Neuronal stem cell (in vitro differentiated cells): Measurements from ENCODE around the gene CARHSP1.

Experiments used
- DNase-seq: peaks from one replicate; pipeline ENCODE4 v3.0.0-alpha.2; 2013; ENCODE audit warnings: low spot score
- H2AFZ ChIP-seq: one replicate; pipeline ENCODE4 v1.6.1; 2013; ENCODE audit warnings: mild to moderate bottlenecking, low read length, inconsistent platforms
- H2AK5ac ChIP-seq: 2 replicates; pipeline ENCODE4 v1.6.1; 2013; ENCODE audit warnings: low read depth, mild to moderate bottlenecking, inconsistent platforms, low read length, moderate library complexity, mixed read lengths
- H2BK120ac ChIP-seq: 2 replicates; pipeline ENCODE4 v1.6.1; 2013; ENCODE audit warnings: low read depth, mild to moderate bottlenecking, inconsistent platforms, low read length, moderate library complexity, mixed read lengths
- H2BK12ac ChIP-seq: one replicate; pipeline ENCODE4 v1.6.1; 2013; ENCODE audit warnings: low read length, inconsistent platforms
- H2BK15ac ChIP-seq: 2 replicates; pipeline ENCODE4 v1.6.1; 2013; ENCODE audit warnings: mild to moderate bottlenecking, low read length, inconsistent platforms, mixed read lengths
- H2BK5ac ChIP-seq: one replicate; pipeline ENCODE4 v1.6.1; 2013; ENCODE audit warnings: inconsistent platforms, mild to moderate bottlenecking, low read length, moderate library complexity
- H3K14ac ChIP-seq: one replicate; pipeline ENCODE4 v1.6.1; 2013; ENCODE audit warnings: low read length, inconsistent platforms
- H3K18ac ChIP-seq: 2 replicates; pipeline ENCODE4 v1.6.1; 2013; ENCODE audit warnings: low read length, inconsistent platforms
- H3K23ac ChIP-seq: 2 replicates; pipeline ENCODE4 v1.6.1; 2013; ENCODE audit warnings: low read depth, mild to moderate bottlenecking, mixed read lengths, low read length, inconsistent platforms; ENCODE audit not compliant: poor library complexity
- H3K27ac ChIP-seq: replicated peaks from 3 replicates; pipeline ENCODE4 v1.5.1; 2013; ENCODE audit warnings: low read length, inconsistent platforms
- H3K27me3 ChIP-seq, 3 experiments: 2 replicates each; pipeline ENCODE4 v1.6.1; 2013; ENCODE audit warnings: low read length in 3 of 3, mild to moderate bottlenecking in 2 of 3, inconsistent platforms in 1 of 3, low read depth in 1 of 3, mixed read lengths in 1 of 3, moderate library complexity in 1 of 3; ENCODE audit not compliant: control insufficient read depth in 3 of 3, insufficient read depth in 3 of 3
- H3K36me3 ChIP-seq, 2 donors: replicated peaks in 1 of 2; 2 replicates each; pipeline ENCODE4 v1.6.1; 2013; ENCODE audit warnings: low read length in 2 of 2; ENCODE audit not compliant: control insufficient read depth in 2 of 2, insufficient read depth in 2 of 2
- H3K4ac ChIP-seq: 2 replicates; pipeline ENCODE4 v1.6.1; 2013; ENCODE audit warnings: inconsistent platforms, mild to moderate bottlenecking, low read length, moderate library complexity
- H3K4me1 ChIP-seq, 2 donors: 1 replicate in 1 of 2; 2 replicates in 1 of 2; pipeline ENCODE4 v1.6.1; 2013; ENCODE audit warnings: low read length in 2 of 2, low read depth in 1 of 2; ENCODE audit not compliant: control insufficient read depth in 2 of 2, insufficient read depth in 1 of 2
- H3K4me2 ChIP-seq: one replicate; pipeline ENCODE4 v1.6.1; 2013; ENCODE audit warnings: mild to moderate bottlenecking, low read length, inconsistent platforms; ENCODE audit not compliant: insufficient read depth, poor library complexity, severe bottlenecking
- H3K4me3 ChIP-seq, 2 donors: 2 replicates each; pipeline ENCODE4 v1.5.1; 2013; ENCODE audit warnings: low read length in 2 of 2, mild to moderate bottlenecking in 2 of 2, inconsistent platforms in 1 of 2, moderate library complexity in 1 of 2
- H3K79me1 ChIP-seq: one replicate; pipeline ENCODE4 v1.6.1; 2013; ENCODE audit warnings: low read depth, mild to moderate bottlenecking, inconsistent platforms, low read length, moderate library complexity
- H3K9ac ChIP-seq: one replicate; pipeline ENCODE4 v1.6.1; 2013; ENCODE audit warnings: mild to moderate bottlenecking, low read depth, low read length, inconsistent platforms; ENCODE audit not compliant: poor library complexity
- H3K9me3 ChIP-seq, 2 donors: replicated peaks in 1 of 2; 2 replicates each; pipeline versions ENCODE3 to v1.6.1; 2013; ENCODE audit warnings: low read length in 2 of 2, mild to moderate bottlenecking in 2 of 2, inconsistent platforms in 1 of 2, low read depth in 1 of 2, mixed read lengths in 1 of 2, moderate library complexity in 1 of 2; ENCODE audit not compliant: control insufficient read depth in 2 of 2, insufficient read depth in 1 of 2
- H4K8ac ChIP-seq: one replicate; pipeline ENCODE4 v1.6.1; 2013; ENCODE audit warnings: low read depth, mild to moderate bottlenecking, inconsistent platforms, low read length, moderate library complexity
- H4K91ac ChIP-seq: one replicate; pipeline ENCODE4 v1.6.1; 2013; ENCODE audit warnings: low read length, low read depth, mild to moderate bottlenecking, inconsistent platforms; ENCODE audit not compliant: poor library complexity
- WGBS, 2 donors: extraction: QIAGEN DNeasy Blood & Tissue Kit; methylation state at CpG; one replicate each; pipeline ENCODE4 v1.1.7; 2013; ENCODE audit warnings: missing lambda C conversion rate in 2 of 2, mixed read lengths in 1 of 2; ENCODE audit not compliant: insufficient read length in 2 of 2, insufficient replicate concordance in 1 of 2; ENCODE audit errors: extremely low coverage in 2 of 2; 5-methylcytosine and 5-hydroxymethylcytosine counted together

The CARHSP1 gene

GRCh38 chr16:8898660-8899318, 30.0 kb upstream of the CARHSP1 start:
- no CpG with 5 or more reads among the region's 3 CpGs for WGBS, 2 donors
- no peak overlapping the region for H3K4me3 ChIP-seq
- no peak overlapping the region for H4K91ac ChIP-seq
- no peaks in the 10 kb centered on the region for H3K9me3 ChIP-seq
- H2AK5ac ChIP-seq = no peak overlapping the region
- no peak overlapping the region for H2AFZ ChIP-seq
- no peak overlapping the region for H2BK15ac ChIP-seq
- H3K36me3 ChIP-seq = peaks cover 55 to 99% of the 10 kb centered on the region in 2 donors
- peaks cover 0 to 2% of the 10 kb centered on the region in 2 donors for H3K4me1 ChIP-seq
- H3K27me3 ChIP-seq = no peaks in the 10 kb centered on the region
- H4K8ac ChIP-seq = no peak overlapping the region
- no peak for DNase-seq
- no peak overlapping the region for H3K27ac ChIP-seq
- H3K23ac ChIP-seq = no peak overlapping the region
- no peak overlapping the region for H3K9ac ChIP-seq
- H3K79me1 ChIP-seq = no peaks in the 10 kb centered on the region
- no peak overlapping the region for H2BK5ac ChIP-seq
- no peak overlapping the region for H3K14ac ChIP-seq
- no peak overlapping the region for H3K4ac ChIP-seq
- no peak overlapping the region for H2BK120ac ChIP-seq
- H3K18ac ChIP-seq = no peak overlapping the region
- H2BK12ac ChIP-seq = no peak overlapping the region
- no peak overlapping the region for H3K4me2 ChIP-seq

- H2AK5ac ChIP-seq = no peak overlapping the region
- H3K4me3 ChIP-seq = no peak overlapping the region
- H3K14ac ChIP-seq = no peak overlapping the region
- H3K36me3 ChIP-seq = peaks cover 55 to 99% of the 10 kb centered on the region in 2 donors
- no peak overlapping the region for H2BK5ac ChIP-seq
- no peak overlapping the region for H3K4me2 ChIP-seq
- H4K8ac ChIP-seq = no peak overlapping the region
- H3K23ac ChIP-seq = no peak overlapping the region
- no peak overlapping the region for H2BK15ac ChIP-seq
- no peak overlapping the region for H2AFZ ChIP-seq
- no peak overlapping the region for H3K27ac ChIP-seq
- peaks cover 6 to 8% of the 10 kb centered on the region in 2 donors for H3K4me1 ChIP-seq
- H3K18ac ChIP-seq = no peak overlapping the region
- WGBS, 2 donors = no CpG with 5 or more reads among the region's 21 CpGs
- H3K4ac ChIP-seq = no peak overlapping the region
- H3K79me1 ChIP-seq = no peaks in the 10 kb centered on the region
- no peaks in the 10 kb centered on the region for H3K9me3 ChIP-seq
- H3K9ac ChIP-seq = no peak overlapping the region
- no peak for DNase-seq
- H2BK12ac ChIP-seq = no peak overlapping the region
- H4K91ac ChIP-seq = no peak overlapping the region
- no peaks in the 10 kb centered on the region for H3K27me3 ChIP-seq
- H2BK120ac ChIP-seq = no peak overlapping the region
Measured at GRCh38 chr16:8894736-8895334, 26.0 kb upstream of the CARHSP1 start.

GRCh38 chr16:8893976-8894690, 25.3 kb upstream of the CARHSP1 start:
- H4K8ac ChIP-seq = no peak overlapping the region
- H3K27me3 ChIP-seq = no peaks in the 10 kb centered on the region

GRCh38 chr16:8893426-8893825, 24.6 kb upstream of the CARHSP1 start:
- no peak overlapping the region for H3K23ac ChIP-seq
- H3K9me3 ChIP-seq = no peaks in the 10 kb centered on the region
- peaks cover 6 to 8% of the 10 kb centered on the region in 2 donors for H3K4me1 ChIP-seq
- no peak overlapping the region for H3K27ac ChIP-seq
- no peak overlapping the region for H3K4me2 ChIP-seq
- H3K18ac ChIP-seq = no peak overlapping the region
- H3K79me1 ChIP-seq = no peaks in the 10 kb centered on the region
- no peaks in the 10 kb centered on the region for H3K27me3 ChIP-seq
- H3K9ac ChIP-seq = no peak overlapping the region
- WGBS, 2 donors = no CpG with 5 or more reads among the region's 9 CpGs
- no peak overlapping the region for H2BK5ac ChIP-seq
- no peak overlapping the region for H4K91ac ChIP-seq
- H3K4me3 ChIP-seq = no peak overlapping the region
- no peak overlapping the region for H3K14ac ChIP-seq
- DNase-seq = no peak
- no peak overlapping the region for H3K4ac ChIP-seq
- no peak overlapping the region for H2AFZ ChIP-seq
- no peak overlapping the region for H2BK120ac ChIP-seq
- H2AK5ac ChIP-seq = no peak overlapping the region
- no peak overlapping the region for H2BK12ac ChIP-seq
- no peak overlapping the region for H4K8ac ChIP-seq
- H3K36me3 ChIP-seq = peaks cover 49 to 99% of the 10 kb centered on the region in 2 donors
- no peak overlapping the region for H2BK15ac ChIP-seq

More at GRCh38 chr16:8893976-8894690, 25.3 kb upstream of the CARHSP1 start:
- Histone ChIP-seq H3K4me3 (no peak overlapping the region), H2AFZ (no peak overlapping the region), H3K23ac (no peak overlapping the region), H3K36me3 (peaks cover 51 to 99% of the 10 kb centered on the region in 2 donors), H2BK5ac (no peak overlapping the region), H3K79me1 (no peaks in the 10 kb centered on the region), H3K4me2 (no peak overlapping the region), H3K9me3 (no peaks in the 10 kb centered on the region), H3K14ac (no peak overlapping the region), H3K18ac (no peak overlapping the region), H2BK15ac (no peak overlapping the region), H3K9ac (no peak overlapping the region), H3K4me1 (peaks cover 6 to 8% of the 10 kb centered on the region in 2 donors), H2BK120ac (no peak overlapping the region), H3K27ac (no peak overlapping the region), H2AK5ac (no peak overlapping the region), H3K4ac (no peak overlapping the region), H2BK12ac (no peak overlapping the region), H4K91ac (no peak overlapping the region)
- no peak for DNase-seq
- no CpG with 5 or more reads among the region's 14 CpGs for WGBS, 2 donors
